H9 (cell line): ENCODE data around the gene SLC38A5. TPM values are rescaled to one million over a fixed set of nuclear protein-coding genes. Genes with fewer than 3 reads are reported as not detected.
A peak's percentile ranks its signal among the peaks of the same experiment; 100 is the strongest.

Experiments
- DNase-seq: peaks from one replicate; pipeline ENCODE4 v3.0.0-alpha.2; 2017
- H2AFZ ChIP-seq: one replicate; pipeline ENCODE4 v1.6.1; 2013; ENCODE audit warnings: mild to moderate bottlenecking, low read length, control low read depth, moderate library complexity
- H2AK5ac ChIP-seq: 2 replicates; pipeline ENCODE4 v1.6.1; 2013; ENCODE audit warnings: low read length, control low read depth, mixed read lengths; ENCODE audit not compliant: insufficient read length
- H2BK120ac ChIP-seq: one replicate; pipeline ENCODE4 v1.6.1; 2013; ENCODE audit warnings: low read depth, mild to moderate bottlenecking, low read length, control low read depth, inconsistent platforms; ENCODE audit not compliant: poor library complexity, severe bottlenecking
- H2BK12ac ChIP-seq: 2 replicates; pipeline ENCODE4 v1.6.1; 2013; ENCODE audit warnings: low read length, control low read depth, mixed read lengths, low read depth; ENCODE audit not compliant: insufficient read length
- H2BK15ac ChIP-seq: 2 replicates; pipeline ENCODE4 v1.6.1; 2013; ENCODE audit warnings: low read depth, low read length, control low read depth
- H2BK20ac ChIP-seq: one replicate; pipeline ENCODE4 v1.6.1; 2013; ENCODE audit warnings: low read depth, mild to moderate bottlenecking, low read length, control low read depth, inconsistent platforms; ENCODE audit not compliant: poor library complexity, severe bottlenecking
- H2BK5ac ChIP-seq: 2 replicates; pipeline ENCODE4 v1.6.1; 2013; ENCODE audit warnings: low read length, control low read depth, mixed read lengths; ENCODE audit not compliant: insufficient read length
- H3K14ac ChIP-seq: 2 replicates; pipeline ENCODE4 v1.6.1; 2013; ENCODE audit warnings: low read length, control low read depth; ENCODE audit not compliant: insufficient read depth
- H3K18ac ChIP-seq: 2 replicates; pipeline ENCODE4 v1.6.1; 2013; ENCODE audit warnings: low read depth, mild to moderate bottlenecking, mixed read lengths, low read length, control low read depth; ENCODE audit not compliant: insufficient read length
- H3K23ac ChIP-seq: 2 replicates; pipeline ENCODE4 v1.6.1; 2013; ENCODE audit warnings: low read length, control low read depth, mixed read lengths, low read depth; ENCODE audit not compliant: insufficient read length
- H3K23me2 ChIP-seq: 2 replicates; pipeline ENCODE4 v1.6.1; 2013; ENCODE audit warnings: low read depth, mild to moderate bottlenecking, mixed read lengths, low read length, control low read depth; ENCODE audit not compliant: insufficient read length, poor library complexity, severe bottlenecking
- H3K27ac ChIP-seq: 2 replicates; pipeline ENCODE4 v1.5.1; 2013; ENCODE audit warnings: low read length, control low read depth, mixed read lengths, low read depth; ENCODE audit not compliant: insufficient read length
- H3K27me3 ChIP-seq: 2 replicates; pipeline ENCODE4 v1.6.1; 2013; ENCODE audit warnings: low read length, control low read depth, inconsistent platforms; ENCODE audit not compliant: insufficient read depth
- H3K4ac ChIP-seq: 2 replicates; pipeline ENCODE4 v1.6.1; 2013; ENCODE audit warnings: low read depth, mild to moderate bottlenecking, control low read depth, inconsistent platforms, low read length, moderate library complexity
- H3K4me1 ChIP-seq: 2 replicates; pipeline ENCODE4 v1.6.1; 2013; ENCODE audit warnings: low read length, control low read depth, inconsistent platforms; ENCODE audit not compliant: insufficient read depth
- H3K4me2 ChIP-seq: 2 replicates; pipeline ENCODE4 v1.6.1; 2013; ENCODE audit warnings: low read length, control low read depth, mixed read lengths; ENCODE audit not compliant: insufficient read length, insufficient read depth
- H3K56ac ChIP-seq: 2 replicates; pipeline ENCODE4 v1.6.1; 2013; ENCODE audit warnings: low read depth, mild to moderate bottlenecking, mixed read lengths, low read length, control low read depth; ENCODE audit not compliant: insufficient read length
- H3K79me1 ChIP-seq: 2 replicates; pipeline ENCODE4 v1.6.1; 2013; ENCODE audit warnings: low read depth, mild to moderate bottlenecking, moderate library complexity, low read length, control low read depth, inconsistent platforms; ENCODE audit not compliant: insufficient read depth, poor library complexity, severe bottlenecking
- H3K79me2 ChIP-seq: 2 replicates; pipeline ENCODE4 v1.6.1; 2013; ENCODE audit warnings: low read length, control low read depth, inconsistent platforms; ENCODE audit not compliant: insufficient read depth
- H3K9ac ChIP-seq: 2 replicates; pipeline ENCODE4 v1.6.1; 2013; ENCODE audit warnings: low read length, control low read depth, mixed read lengths; ENCODE audit not compliant: insufficient read length; ENCODE audit errors: extremely low read depth
- H3K9me3 ChIP-seq: one replicate; pipeline ENCODE4 v1.6.1; 2013; ENCODE audit warnings: low read depth, low read length, inconsistent platforms; ENCODE audit not compliant: control insufficient read depth
- H3T11ph ChIP-seq: one replicate; pipeline ENCODE4 v1.6.1; 2013; ENCODE audit warnings: mild to moderate bottlenecking, low read length, control low read depth, inconsistent platforms
- H4K20me1 ChIP-seq: one replicate; pipeline ENCODE4 v1.6.1; 2013; ENCODE audit not compliant: control insufficient read depth, insufficient read length, insufficient read depth
- H4K5ac ChIP-seq: 2 replicates; pipeline ENCODE4 v1.6.1; 2013; ENCODE audit warnings: low read depth, mild to moderate bottlenecking, mixed read lengths, low read length, control low read depth; ENCODE audit not compliant: insufficient read length
- H4K8ac ChIP-seq: replicated peaks from 2 replicates; pipeline ENCODE4 v1.6.1; 2013; ENCODE audit warnings: low read length, control low read depth, mixed read lengths, low read depth; ENCODE audit not compliant: insufficient read length
- H4K91ac ChIP-seq: 2 replicates; pipeline ENCODE4 v1.6.1; 2013; ENCODE audit warnings: low read depth, mild to moderate bottlenecking, moderate library complexity, mixed read lengths, low read length, control low read depth; ENCODE audit not compliant: insufficient read length
- H3K27ac Mint-ChIP-seq, 3 experiments: 2 replicates in 2 of 3; 3 replicates in 1 of 3; pipeline ENCODE4 v1.8.0; 2020 to 2021; ENCODE audit warnings: mixed read lengths in 3 of 3, mild to moderate bottlenecking in 1 of 3, moderate library complexity in 1 of 3
- H3K27me3 Mint-ChIP-seq: 2 replicates; pipeline ENCODE4 v1.8.0; 2021; ENCODE audit warnings: low read depth, mild to moderate bottlenecking, moderate library complexity, mixed read lengths
- H3K36me3 Mint-ChIP-seq, 3 experiments: 2 replicates in 2 of 3; 3 replicates in 1 of 3; pipeline ENCODE4 v1.8.0; 2020 to 2021; ENCODE audit warnings: low read depth in 3 of 3, mixed read lengths in 3 of 3; ENCODE audit not compliant: insufficient read depth in 1 of 3
- H3K4me1 Mint-ChIP-seq, 2 experiments: 2 replicates each; pipeline ENCODE4 v1.8.0; 2020; ENCODE audit warnings: mixed read lengths in 2 of 2
- H3K4me3 Mint-ChIP-seq, 2 experiments: 2 replicates in 1 of 2; 3 replicates in 1 of 2; pipeline ENCODE4 v1.8.0; 2020 to 2021; ENCODE audit warnings: mild to moderate bottlenecking in 2 of 2, mixed read lengths in 2 of 2, moderate library complexity in 1 of 2
- H3K9me3 Mint-ChIP-seq, 2 experiments: 2 replicates in 1 of 2; 3 replicates in 1 of 2; pipeline ENCODE4 v1.8.0; 2020; ENCODE audit warnings: mild to moderate bottlenecking in 2 of 2, mixed read lengths in 2 of 2, moderate library complexity in 1 of 2
- WGBS: extraction: QIAGEN DNeasy Blood & Tissue Kit; methylation state at CpG from one replicate; pipeline ENCODE4 v1.1.7; 2013; ENCODE audit warnings: missing lambda C conversion rate, low lambda C conversion rate, mixed read lengths; ENCODE audit not compliant: insufficient read length; ENCODE audit errors: extremely low coverage; 5-methylcytosine and 5-hydroxymethylcytosine counted together
- total RNA-seq: library from RNA; stranded (reverse); gene quantifications from 2 replicates; pipeline ENCODE4 v1.2.1, GENCODE V29; 2021
- TF ChIP-seq, protein P1 (sequence below): fragments of 200-600 bp; sonication (generic); conservative IDR thresholded peaks from 3 replicates; pipeline ENCODE4 v1.8.0; 2021; ENCODE audit warnings: antibody characterized with exemption, mild to moderate bottlenecking

Gene SLC38A5
- total RNA-seq, 1 experiment from 2014 or later = 28.3 TPM

GRCh38 chrX:48466696-48467095, 3.4 kb downstream of the SLC38A5 start:
- no peak overlapping the region for H3K27ac ChIP-seq
- no peak overlapping the region for H2BK12ac ChIP-seq
- no peaks in the 10 kb centered on the region for H3K27me3 ChIP-seq
- H3K56ac ChIP-seq = no peak overlapping the region
- no CpG with 5 or more reads among the region's 10 CpGs for WGBS
- no peak overlapping the region for H2BK120ac ChIP-seq
- H3K14ac ChIP-seq = no peak overlapping the region
- no peak overlapping the region for H3K9ac ChIP-seq
- Mint-ChIP-seq H3K36me3 (peaks cover 33 to 42% (median 40%) of the 10 kb centered on the region in 3 experiments), H3K4me1 (peaks cover 15 to 24% of the 10 kb centered on the region in 2 experiments), H3K9me3 (peaks cover 84 to 90% of the 10 kb centered on the region in 2 experiments), H3K27ac (no peak overlapping the region), H3K27me3 (peaks cover 3% of the 10 kb centered on the region; the same call in 1 of the 2 replicates), H3K4me3 (peak overlapping the region; percentile 14 to 90; a peak in 4 of 5 replicates)
- no peak overlapping the region for H3K23ac ChIP-seq
- no peaks in the 10 kb centered on the region for H4K20me1 ChIP-seq
- no peak overlapping the region for H2AK5ac ChIP-seq
- no peak overlapping the region for H4K5ac ChIP-seq
- peaks cover 8% of the 10 kb centered on the region for H3K23me2 ChIP-seq
- H2BK5ac ChIP-seq = no peak overlapping the region
- H3K4me2 ChIP-seq = no peak overlapping the region
- no peak overlapping the region for H2AFZ ChIP-seq
- H3K79me2 ChIP-seq = no peaks in the 10 kb centered on the region
- H4K8ac ChIP-seq = no peak overlapping the region
- H2BK20ac ChIP-seq = no peak overlapping the region
- peaks cover 55% of the 10 kb centered on the region for H3K9me3 ChIP-seq
- TF ChIP-seq, protein P1, sequence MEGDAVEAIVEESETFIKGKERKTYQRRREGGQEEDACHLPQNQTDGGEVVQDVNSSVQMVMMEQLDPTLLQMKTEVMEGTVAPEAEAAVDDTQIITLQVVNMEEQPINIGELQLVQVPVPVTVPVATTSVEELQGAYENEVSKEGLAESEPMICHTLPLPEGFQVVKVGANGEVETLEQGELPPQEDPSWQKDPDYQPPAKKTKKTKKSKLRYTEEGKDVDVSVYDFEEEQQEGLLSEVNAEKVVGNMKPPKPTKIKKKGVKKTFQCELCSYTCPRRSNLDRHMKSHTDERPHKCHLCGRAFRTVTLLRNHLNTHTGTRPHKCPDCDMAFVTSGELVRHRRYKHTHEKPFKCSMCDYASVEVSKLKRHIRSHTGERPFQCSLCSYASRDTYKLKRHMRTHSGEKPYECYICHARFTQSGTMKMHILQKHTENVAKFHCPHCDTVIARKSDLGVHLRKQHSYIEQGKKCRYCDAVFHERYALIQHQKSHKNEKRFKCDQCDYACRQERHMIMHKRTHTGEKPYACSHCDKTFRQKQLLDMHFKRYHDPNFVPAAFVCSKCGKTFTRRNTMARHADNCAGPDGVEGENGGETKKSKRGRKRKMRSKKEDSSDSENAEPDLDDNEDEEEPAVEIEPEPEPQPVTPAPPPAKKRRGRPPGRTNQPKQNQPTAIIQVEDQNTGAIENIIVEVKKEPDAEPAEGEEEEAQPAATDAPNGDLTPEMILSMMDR = peak; percentile 45; the same call in 2 of the 3 replicates
- DNase-seq = peak; percentile 35
- H3K4ac ChIP-seq = no peak overlapping the region
- H4K91ac ChIP-seq = no peak overlapping the region
- H2BK15ac ChIP-seq = no peak overlapping the region
- H3K4me1 ChIP-seq = peaks cover 4% of the 10 kb centered on the region; the same call in 1 of the 2 replicates
- no peaks in the 10 kb centered on the region for H3K79me1 ChIP-seq
- H3K18ac ChIP-seq = no peak overlapping the region
- no peak overlapping the region for H3T11ph ChIP-seq
